ENCODE measurements around the gene TMEM37.

- no peak for TF ChIP-seq CTCF (IDR thresholded peaks at IDR 0.05)
- no peak for TF ChIP-seq POLR2A (IDR thresholded peaks at IDR 0.05)
Observed at GRCh38 chr2:119425119-119425405, 6.6 kb upstream of the TMEM37 start.
